Medulla oblongata (tissue), 1 donor: ENCODE results near the gene RNU6-8.

Experiments used
- DNase-seq: peaks from one replicate; pipeline ENCODE4 v3.0.0-alpha.2; 2015; ENCODE audit errors: extremely low spot score

RNU6-8 gene

DNA sequence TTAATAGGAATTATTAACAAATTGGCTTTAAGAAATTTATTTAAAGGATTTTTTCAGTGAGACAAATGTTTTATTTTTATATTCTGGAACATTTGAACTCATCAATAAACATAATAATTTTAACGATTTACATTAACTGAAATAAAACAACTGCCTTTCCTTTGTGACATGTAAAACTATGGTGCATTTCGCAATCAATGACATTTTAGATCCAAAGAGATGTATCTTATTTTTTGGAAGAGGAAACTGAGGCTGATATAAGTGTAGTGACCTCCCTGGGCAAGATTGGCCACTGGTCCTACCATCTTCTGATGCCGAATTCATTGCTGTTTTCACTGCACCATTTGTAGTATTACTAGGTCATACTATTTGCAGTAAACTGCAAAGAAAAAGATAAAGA is 2.5 kb upstream of the RNU6-8 start:
- DNase-seq = no peak

DNA sequence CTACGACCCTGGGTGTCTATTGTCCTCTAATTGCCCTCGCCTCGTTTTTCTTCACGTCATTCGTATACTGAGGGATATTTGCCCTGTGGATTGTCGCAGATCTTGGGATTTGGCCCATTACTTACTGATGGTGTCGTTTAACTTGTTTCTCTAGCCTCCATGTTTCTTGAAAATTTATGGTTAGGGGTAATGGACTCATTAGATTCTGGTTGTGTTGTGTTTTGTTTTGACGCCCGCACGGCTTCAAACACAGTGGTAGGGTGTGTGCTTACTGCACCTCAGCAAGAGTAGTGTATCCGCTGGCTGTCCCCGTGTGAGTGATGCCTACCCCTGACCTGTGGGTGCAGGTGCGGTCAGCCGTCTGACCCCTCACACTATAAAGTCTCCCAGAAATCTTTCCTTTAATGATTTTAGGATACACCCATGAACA is 874 bp upstream of the RNU6-8 start:
- DNase-seq = peak; percentile 38

GRCh38 chr14:32202491-32202997 is 525 bp downstream of the RNU6-8 start:
- DNase-seq = peak; percentile 60

DNA sequence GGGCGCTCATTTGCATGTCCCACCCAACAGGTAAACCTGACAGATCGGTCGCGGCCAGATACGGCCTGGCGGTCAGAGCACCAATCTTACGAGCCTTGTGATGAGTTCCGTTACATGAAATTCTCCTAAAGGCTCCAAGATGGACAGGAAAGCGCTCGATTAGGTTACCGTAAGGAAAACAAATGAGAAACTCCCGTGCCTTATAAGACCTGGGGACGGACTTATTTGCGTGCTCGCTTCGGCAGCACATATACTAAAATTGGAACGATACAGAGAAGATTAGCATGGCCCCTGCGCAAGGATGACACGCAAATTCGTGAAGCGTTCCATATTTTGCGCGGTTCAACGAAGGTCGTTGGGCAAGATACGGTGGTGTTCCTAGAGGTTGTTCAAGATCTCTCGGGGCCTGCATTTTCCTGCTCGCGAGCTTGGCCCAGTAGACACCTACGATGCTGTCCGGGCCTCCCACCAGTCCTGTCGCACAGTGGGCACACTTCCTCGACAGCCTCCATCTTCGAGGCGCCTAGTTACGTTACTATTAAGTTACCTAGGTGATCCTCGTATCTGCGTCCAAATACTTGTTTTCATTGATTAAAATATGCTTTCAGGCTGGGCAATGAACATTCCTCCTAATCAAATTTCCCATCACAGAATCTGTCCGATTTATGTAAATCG is 1.1 kb downstream of the RNU6-8 start, which contains the start of gene RNU6-7:
Gene RNU6-7, plus strand, starts transcription at position 230 of the 675 bp plus-strand sequence.
- DNase-seq = peak; percentile 81

DNA sequence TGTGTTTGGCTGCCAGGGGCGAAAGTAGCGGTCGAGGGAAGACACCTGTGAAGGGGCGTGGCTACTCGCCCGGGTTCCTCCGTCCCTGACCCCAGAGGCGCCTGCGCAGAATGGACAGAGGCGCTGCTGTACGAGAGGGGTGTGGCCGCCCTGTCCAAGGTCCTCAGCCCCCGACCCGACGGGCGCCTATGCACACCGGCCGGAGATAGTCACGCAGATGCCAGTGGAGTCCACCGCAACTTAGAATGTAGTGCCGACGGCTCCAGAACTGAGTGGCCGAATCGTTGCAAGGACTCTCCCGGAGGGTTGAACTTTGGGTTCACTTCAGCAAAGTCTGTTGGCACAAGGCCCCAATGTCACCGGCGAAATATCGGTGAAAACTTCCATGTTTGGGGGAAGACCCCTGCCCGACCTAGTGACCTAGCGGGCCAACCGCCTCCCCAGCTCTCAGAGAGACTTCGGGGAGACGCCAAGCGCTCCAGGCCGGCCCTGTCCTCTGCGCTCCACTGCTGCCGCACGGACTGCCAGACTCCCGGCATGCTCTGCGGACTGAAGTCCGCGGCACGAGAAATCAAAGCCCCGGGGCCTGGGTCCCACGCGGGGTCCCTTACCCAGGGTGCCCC is 1.8 kb downstream of the RNU6-8 start:
- peak; percentile 85 for DNase-seq

DNA sequence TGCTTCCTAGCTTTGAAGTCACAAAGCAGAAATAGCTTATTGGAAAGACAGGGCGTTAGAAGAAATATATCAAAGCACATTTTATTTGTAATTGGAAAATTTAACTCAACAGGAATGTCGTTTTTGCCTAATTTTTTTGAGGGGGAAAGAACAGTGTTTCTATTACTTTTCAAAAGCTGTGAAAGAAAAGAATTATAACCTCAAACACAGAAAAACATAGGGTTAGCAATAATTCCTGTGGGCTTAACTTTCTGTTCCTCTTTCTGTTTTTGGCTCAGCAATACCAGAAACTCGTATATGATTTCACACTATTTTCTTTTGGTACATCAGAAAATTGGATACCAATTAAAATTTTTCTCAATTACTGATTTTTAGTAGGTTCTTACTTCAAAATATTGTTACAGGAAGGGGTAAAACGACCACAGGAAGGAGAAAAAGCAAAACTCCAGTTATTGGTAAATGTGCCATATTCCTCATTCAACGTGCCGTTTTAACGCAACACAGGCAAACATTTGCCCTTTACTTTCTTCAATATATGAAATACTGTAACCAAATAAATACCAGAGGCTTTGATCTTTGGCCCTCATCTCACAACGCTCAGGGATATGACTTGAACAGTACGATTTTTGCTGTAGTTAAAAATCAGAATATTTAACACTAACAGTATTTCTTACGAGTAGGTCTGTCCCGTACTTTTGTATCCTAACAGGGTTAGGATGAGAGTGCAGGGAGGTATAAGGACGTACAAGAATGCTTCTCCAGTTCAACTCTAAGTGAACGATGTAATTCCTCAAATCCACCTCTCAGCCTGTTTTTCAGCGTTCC is 2.5 kb downstream of the RNU6-8 start:
- DNase-seq = peak; percentile 20

- no peak for DNase-seq
Measured at GRCh38 chr14:32197919-32198318, 5.2 kb downstream of the RNU6-8 start.

GRCh38 chr14:32195636-32196035 is 7.4 kb downstream of the RNU6-8 start:
- DNase-seq = no peak

GRCh38 chr14:32193532-32193931 is 9.5 kb downstream of the RNU6-8 start:
- no peak for DNase-seq

- DNase-seq = no peak
Measured at GRCh38 chr14:32192712-32193373, 10.2 kb downstream of the RNU6-8 start.

DNA sequence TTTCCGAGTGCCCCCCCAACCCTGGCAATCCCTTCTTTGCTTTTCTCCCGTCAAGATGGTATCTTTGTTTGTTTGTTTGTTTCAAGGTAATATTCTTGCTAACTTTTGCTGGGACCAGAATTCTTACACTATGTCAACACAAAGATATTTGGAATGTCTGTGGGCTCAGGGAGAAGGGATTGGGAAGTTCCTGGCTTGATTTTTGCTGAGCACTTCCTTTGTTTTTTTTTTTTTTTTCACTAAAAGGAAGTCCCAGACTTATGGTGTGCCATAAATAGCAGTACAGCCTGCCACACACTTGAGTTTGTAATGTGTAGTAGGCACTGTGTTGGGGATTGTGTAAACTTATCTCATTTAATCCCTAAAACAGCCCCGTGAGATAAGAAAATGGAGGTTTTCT is 12.4 kb downstream of the RNU6-8 start:
- no peak for DNase-seq

DNA sequence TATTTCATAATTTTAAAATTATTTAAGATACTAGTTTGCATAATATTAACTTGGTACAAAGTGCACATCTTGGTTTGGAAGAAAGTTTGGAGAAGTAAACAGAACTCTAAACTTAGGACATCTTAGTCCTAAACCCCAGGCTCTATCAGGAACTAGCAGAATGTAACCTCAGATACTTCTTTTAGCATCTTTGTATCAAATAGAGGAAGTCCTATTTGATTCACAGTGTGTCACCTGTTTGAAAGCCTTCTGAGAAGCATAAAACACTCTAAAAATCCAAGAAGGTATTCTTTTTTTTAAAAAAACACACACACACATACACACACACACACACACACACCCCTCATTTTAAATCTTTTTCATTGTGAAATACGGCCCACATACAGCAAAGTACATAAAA is 13.3 kb downstream of the RNU6-8 start:
- no peak for DNase-seq

DNA sequence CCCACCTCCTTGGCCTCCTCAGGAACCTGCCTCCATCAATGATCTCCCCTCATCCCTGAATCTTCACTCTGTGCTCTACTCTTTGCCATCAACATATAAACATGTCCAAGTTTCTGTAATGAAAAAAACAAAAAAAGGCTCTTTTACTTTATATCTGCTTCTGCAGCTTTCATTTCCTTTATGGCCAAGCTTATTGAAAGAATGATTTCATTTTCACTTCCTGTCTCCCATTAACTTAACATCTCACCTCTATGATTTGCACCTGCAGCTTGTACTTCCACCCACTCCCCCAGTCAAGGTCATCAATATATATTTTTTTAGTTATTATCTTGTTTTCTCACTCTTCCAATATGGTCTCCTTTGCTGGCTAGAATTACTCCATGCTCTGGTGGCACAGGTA is 16.8 kb downstream of the RNU6-8 start:
- DNase-seq = no peak

GRCh38 chr14:32185097-32185496 is 18.0 kb downstream of the RNU6-8 start:
- DNase-seq = no peak

DNA sequence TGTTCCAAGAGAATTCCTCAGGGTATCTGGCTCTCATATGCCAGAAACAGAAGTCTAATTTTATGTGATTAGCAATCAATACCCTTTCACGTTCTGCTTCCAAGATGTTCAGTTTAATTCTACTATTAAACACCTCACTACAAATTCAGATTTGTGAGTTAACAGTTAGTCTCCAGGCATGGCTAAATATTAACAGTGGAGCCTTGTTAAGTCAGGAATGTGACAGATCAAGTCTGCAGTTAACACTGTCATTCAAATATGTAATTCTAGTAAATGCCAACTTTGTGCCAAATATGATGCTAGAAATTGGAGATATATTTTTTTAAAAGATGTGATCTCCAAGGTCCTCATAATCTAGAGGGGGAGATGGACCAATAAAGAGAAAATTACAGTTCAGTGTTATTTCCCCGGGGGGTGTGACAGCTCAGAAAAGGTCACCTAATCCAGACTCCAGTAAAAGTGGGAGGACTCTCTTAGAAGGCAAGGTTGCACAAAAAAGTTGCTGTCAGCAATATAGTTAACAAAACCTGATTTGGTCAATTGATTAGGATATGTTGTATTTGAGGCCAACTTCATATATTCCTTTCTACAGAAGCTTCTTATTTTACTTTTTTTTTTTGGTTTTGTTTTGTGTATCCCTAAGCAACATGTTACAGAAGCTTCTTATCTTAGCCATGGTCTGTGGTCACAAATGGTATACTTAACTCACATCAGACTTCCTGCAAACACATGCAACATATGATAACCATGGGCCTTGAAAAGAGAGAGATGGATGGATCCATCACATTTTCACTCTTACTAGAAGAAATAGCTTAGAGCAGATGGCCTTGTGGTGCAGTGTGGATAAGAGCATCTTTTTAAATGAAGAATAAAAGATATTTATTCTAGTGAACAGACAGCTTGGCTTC is 19.7 kb downstream of the RNU6-8 start:
- no peak for DNase-seq

DNA sequence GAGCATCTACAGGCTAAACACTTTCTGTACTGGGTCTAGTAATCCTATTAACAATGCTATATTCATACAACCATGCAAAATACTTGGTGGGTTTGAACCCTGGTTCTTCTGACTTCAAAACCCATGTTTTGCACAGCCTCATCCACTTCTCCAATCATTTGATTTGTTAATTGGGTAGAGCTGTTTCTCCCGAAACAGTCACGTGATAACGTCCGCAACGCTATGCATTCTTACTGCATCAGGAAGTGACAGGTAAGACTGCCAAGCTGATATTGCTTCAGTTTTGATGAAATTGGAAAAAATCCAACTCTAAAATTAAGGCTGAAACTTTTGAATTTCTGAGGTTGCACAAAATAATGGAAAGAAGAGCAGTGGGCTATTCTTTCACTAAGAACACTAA is 31.6 kb downstream of the RNU6-8 start:
- DNase-seq = no peak

- DNase-seq = no peak
Measured at GRCh38 chr14:32169191-32169590, 33.9 kb downstream of the RNU6-8 start.

DNA sequence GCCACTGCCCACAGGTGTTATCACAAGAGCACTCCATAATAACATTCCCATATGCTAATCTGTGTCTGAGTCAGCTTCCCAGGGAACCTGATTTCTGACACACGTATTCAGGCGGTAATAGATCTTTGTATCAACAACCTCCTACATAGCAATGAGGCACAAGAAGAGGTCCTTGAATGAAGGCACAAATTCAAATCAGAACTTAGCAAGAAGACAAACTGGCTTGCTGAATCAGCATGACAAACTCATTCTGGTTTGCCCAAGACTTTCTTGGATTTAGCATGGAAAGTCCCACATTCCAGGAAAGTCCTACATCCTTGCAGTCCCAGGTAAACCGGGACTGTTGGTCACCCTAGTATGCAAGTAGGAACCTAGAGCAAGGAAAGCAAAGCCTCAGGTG is 35.2 kb downstream of the RNU6-8 start:
- no peak for DNase-seq

DNA sequence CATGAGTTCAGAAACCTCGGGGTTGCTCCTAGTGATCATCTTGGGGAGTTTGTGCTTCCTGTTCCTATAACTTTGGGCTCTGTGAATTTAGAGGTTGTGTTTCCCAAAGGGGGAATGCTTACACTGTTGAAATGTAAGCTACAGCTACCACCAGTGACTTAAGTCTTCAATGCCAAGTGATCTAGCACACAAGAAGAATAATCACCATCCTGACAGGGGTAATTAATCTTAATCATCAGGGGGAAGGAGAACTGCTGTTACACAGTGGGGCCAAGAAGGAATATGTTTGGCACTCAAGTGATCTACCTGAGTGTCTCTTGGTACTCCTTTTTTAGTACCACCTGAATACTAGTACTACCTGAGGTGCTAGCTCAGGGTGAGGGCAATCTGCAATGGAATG is 36.1 kb downstream of the RNU6-8 start:
- DNase-seq = no peak

GRCh38 chr14:32166029-32166428 is 37.0 kb downstream of the RNU6-8 start:
- no peak for DNase-seq
